Measurements from ENCODE around the gene TTC33.
"Not testable (repeated sequence)": the region's sequence is repeated elsewhere in the genome, so short reads cannot be mapped to it uniquely, and the experiment has no call there.

The TTC33 gene

GRCh38 chr5:40666657-40667056 is 89.1 kb downstream of the TTC33 start:
- H3K4me1 ChIP-seq (ENCODE audit: control insufficient read depth, insufficient read depth, low read length): no peaks in the 10 kb centered on the region
- no peaks in the 10 kb centered on the region for H3K27me3 ChIP-seq (ENCODE audit: control insufficient read depth, insufficient read depth, low read length)
- H3K36me3 ChIP-seq (ENCODE audit: control insufficient read depth, insufficient read depth, low read length): no peaks in the 10 kb centered on the region
- H3K4me3 ChIP-seq (ENCODE audit: low read depth, low read length): no peak overlapping the region
- no peak overlapping the region for H3K27ac ChIP-seq (ENCODE audit: low read depth, low read length)
- no peak overlapping the region for H3K9ac ChIP-seq (ENCODE audit: low read length)
- H3K9me3 ChIP-seq (ENCODE audit: control insufficient read depth, insufficient read depth, low read depth, low read length): no peaks in the 10 kb centered on the region

DNA sequence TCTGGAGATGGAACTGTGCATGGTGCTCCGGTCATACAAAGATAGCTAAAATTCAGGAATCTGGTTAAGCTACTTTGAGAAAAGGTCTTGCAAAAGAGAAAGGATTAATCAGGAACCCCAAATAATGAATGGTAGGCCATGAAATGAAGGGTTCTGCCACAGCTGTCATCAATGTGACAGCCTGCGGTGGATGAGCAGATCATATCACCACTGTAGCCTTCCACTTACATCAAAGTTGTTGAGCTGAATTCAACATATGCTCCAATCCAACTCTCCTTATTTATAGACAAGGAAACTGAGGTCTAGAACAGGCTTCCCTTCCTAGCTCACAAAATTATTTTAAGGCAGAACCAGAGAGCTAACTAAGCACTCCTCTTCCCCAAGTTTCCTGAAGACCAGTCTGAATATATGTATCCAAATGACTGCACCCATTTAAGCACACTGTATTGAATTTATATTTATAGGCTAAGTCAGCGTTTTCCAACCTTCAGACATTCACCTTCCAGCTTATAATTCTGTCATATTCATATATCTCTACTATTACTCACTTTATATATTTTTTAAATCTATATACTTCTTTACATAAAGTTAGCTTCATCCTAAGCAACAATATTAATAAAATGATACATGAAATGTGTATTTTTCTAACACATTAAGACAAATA is 90.0 kb downstream of the TTC33 start:
- Histone ChIP-seq H3K9ac (ENCODE audit: low read length) (no peak overlapping the region), H3K27ac (ENCODE audit: low read depth, low read length) (no peak overlapping the region), H3K4me1 (ENCODE audit: control insufficient read depth, insufficient read depth, low read length) (no peaks in the 10 kb centered on the region), H3K9me3 (ENCODE audit: control insufficient read depth, insufficient read depth, low read depth, low read length) (no peaks in the 10 kb centered on the region), H3K27me3 (ENCODE audit: control insufficient read depth, insufficient read depth, low read length) (no peaks in the 10 kb centered on the region), H3K4me3 (ENCODE audit: low read depth, low read length) (no peak overlapping the region), H3K36me3 (ENCODE audit: control insufficient read depth, insufficient read depth, low read length) (no peaks in the 10 kb centered on the region)

- no peaks in the 10 kb centered on the region for H3K9me3 ChIP-seq (ENCODE audit: control insufficient read depth, insufficient read depth, low read depth, low read length)
- H3K4me1 ChIP-seq (ENCODE audit: control insufficient read depth, insufficient read depth, low read length): no peaks in the 10 kb centered on the region
- no peak overlapping the region for H3K27ac ChIP-seq (ENCODE audit: low read depth, low read length)
- no peaks in the 10 kb centered on the region for H3K27me3 ChIP-seq (ENCODE audit: control insufficient read depth, insufficient read depth, low read length)
- no peaks in the 10 kb centered on the region for H3K36me3 ChIP-seq (ENCODE audit: control insufficient read depth, insufficient read depth, low read length)
- no peak overlapping the region for H3K4me3 ChIP-seq (ENCODE audit: low read depth, low read length)
- no peak overlapping the region for H3K9ac ChIP-seq (ENCODE audit: low read length)
These were observed 95.0 kb downstream of the TTC33 start for GRCh38 chr5:40660751-40661150.

GRCh38 chr5:40656766-40657165 is 99.0 kb downstream of the TTC33 start:
- Histone ChIP-seq H3K9me3 (ENCODE audit: control insufficient read depth, insufficient read depth, low read depth, low read length) (no peaks in the 10 kb centered on the region), H3K27ac (ENCODE audit: low read depth, low read length) (no peak overlapping the region), H3K9ac (ENCODE audit: low read length) (no peak overlapping the region), H3K36me3 (ENCODE audit: control insufficient read depth, insufficient read depth, low read length) (no peaks in the 10 kb centered on the region), H3K4me1 (ENCODE audit: control insufficient read depth, insufficient read depth, low read length) (no peaks in the 10 kb centered on the region), H3K27me3 (ENCODE audit: control insufficient read depth, insufficient read depth, low read length) (no peaks in the 10 kb centered on the region), H3K4me3 (ENCODE audit: low read depth, low read length) (no peak overlapping the region)

DNA sequence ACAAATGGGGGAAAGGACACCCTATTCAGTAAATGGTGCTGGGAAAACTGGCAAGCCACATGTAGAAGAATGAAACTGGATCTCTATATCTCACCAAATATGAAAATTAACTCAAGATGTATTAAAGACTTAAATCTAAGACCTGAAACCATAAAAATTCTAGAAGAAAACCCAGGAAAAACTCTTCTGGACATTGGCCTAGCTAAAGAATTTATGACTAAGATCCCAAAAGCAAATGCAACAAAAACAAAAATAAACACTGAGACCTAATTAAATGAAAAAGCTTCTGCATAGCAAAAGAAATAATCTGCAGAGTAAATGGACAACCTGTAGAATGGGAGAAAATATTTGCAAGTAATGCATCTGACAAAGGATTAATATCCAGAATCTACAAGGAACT is 99.7 kb downstream of the TTC33 start:
- H3K4me1 ChIP-seq (ENCODE audit: control insufficient read depth, insufficient read depth, low read length); H3K9ac ChIP-seq (ENCODE audit: low read length); H3K27ac ChIP-seq (ENCODE audit: low read depth, low read length): not testable (repeated sequence)

DNA sequence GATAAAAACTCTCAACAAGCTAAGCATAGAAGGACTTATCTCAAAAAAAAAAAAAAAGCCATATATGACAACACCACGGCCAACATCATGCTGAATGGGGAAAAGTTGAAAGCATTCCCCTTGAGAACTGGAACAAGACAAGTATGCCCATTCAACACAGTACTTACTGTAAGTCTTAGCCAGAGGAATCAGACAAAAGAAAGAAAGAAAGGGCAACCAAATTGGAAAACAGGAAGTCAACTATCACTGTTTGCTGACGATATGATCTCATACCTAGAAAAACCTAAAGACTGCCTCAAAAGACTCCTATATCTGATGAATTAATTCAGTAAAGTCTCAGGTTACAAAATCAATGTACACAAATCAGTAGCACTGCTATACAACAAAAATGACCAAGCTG is 100.6 kb downstream of the TTC33 start:
- Histone ChIP-seq H3K27ac (ENCODE audit: low read depth, low read length) (no peak overlapping the region), H3K27me3 (ENCODE audit: control insufficient read depth, insufficient read depth, low read length) (no peaks in the 10 kb centered on the region), H3K9me3 (ENCODE audit: control insufficient read depth, insufficient read depth, low read depth, low read length) (no peaks in the 10 kb centered on the region), H3K4me3 (ENCODE audit: low read depth, low read length) (no peak overlapping the region), H3K9ac (ENCODE audit: low read length) (no peak overlapping the region), H3K4me1 (ENCODE audit: control insufficient read depth, insufficient read depth, low read length) (no peaks in the 10 kb centered on the region), H3K36me3 (ENCODE audit: control insufficient read depth, insufficient read depth, low read length) (no peaks in the 10 kb centered on the region)

More for the DNA sequence above, 99.7 kb downstream of the TTC33 start:
- H3K27me3 ChIP-seq (ENCODE audit: control insufficient read depth, insufficient read depth, low read length); H3K9me3 ChIP-seq (ENCODE audit: control insufficient read depth, insufficient read depth, low read depth, low read length); H3K36me3 ChIP-seq (ENCODE audit: control insufficient read depth, insufficient read depth, low read length); H3K4me3 ChIP-seq (ENCODE audit: low read depth, low read length): not testable (repeated sequence)

- Histone ChIP-seq H3K9me3 (ENCODE audit: control insufficient read depth, insufficient read depth, low read depth, low read length) (no peaks in the 10 kb centered on the region), H3K4me1 (ENCODE audit: control insufficient read depth, insufficient read depth, low read length) (no peaks in the 10 kb centered on the region), H3K36me3 (ENCODE audit: control insufficient read depth, insufficient read depth, low read length) (no peaks in the 10 kb centered on the region), H3K27me3 (ENCODE audit: control insufficient read depth, insufficient read depth, low read length) (no peaks in the 10 kb centered on the region), H3K4me3 (ENCODE audit: low read depth, low read length) (no peak overlapping the region), H3K27ac (ENCODE audit: low read depth, low read length) (no peak overlapping the region), H3K9ac (ENCODE audit: low read length) (no peak overlapping the region)
These were observed 101.3 kb downstream of the TTC33 start for GRCh38 chr5:40654377-40654991.

- no peak overlapping the region for H3K9ac ChIP-seq (ENCODE audit: low read length)
- H3K4me3 ChIP-seq (ENCODE audit: low read depth, low read length): no peak overlapping the region
- H3K36me3 ChIP-seq (ENCODE audit: control insufficient read depth, insufficient read depth, low read length): no peaks in the 10 kb centered on the region
- H3K9me3 ChIP-seq (ENCODE audit: control insufficient read depth, insufficient read depth, low read depth, low read length): no peaks in the 10 kb centered on the region
- no peak overlapping the region for H3K27ac ChIP-seq (ENCODE audit: low read depth, low read length)
- H3K27me3 ChIP-seq (ENCODE audit: control insufficient read depth, insufficient read depth, low read length): no peaks in the 10 kb centered on the region
- H3K4me1 ChIP-seq (ENCODE audit: control insufficient read depth, insufficient read depth, low read length): no peaks in the 10 kb centered on the region
These were observed 102.3 kb downstream of the TTC33 start for GRCh38 chr5:40653221-40654022.

GRCh38 chr5:40652441-40653220 is 103.1 kb downstream of the TTC33 start:
- H3K36me3 ChIP-seq (ENCODE audit: control insufficient read depth, insufficient read depth, low read length): no peaks in the 10 kb centered on the region
- no peak overlapping the region for H3K27ac ChIP-seq (ENCODE audit: low read depth, low read length)
- H3K9me3 ChIP-seq (ENCODE audit: control insufficient read depth, insufficient read depth, low read depth, low read length): no peaks in the 10 kb centered on the region
- H3K4me1 ChIP-seq (ENCODE audit: control insufficient read depth, insufficient read depth, low read length): no peaks in the 10 kb centered on the region
- H3K27me3 ChIP-seq (ENCODE audit: control insufficient read depth, insufficient read depth, low read length): no peaks in the 10 kb centered on the region
- no peak overlapping the region for H3K4me3 ChIP-seq (ENCODE audit: low read depth, low read length)
- no peak overlapping the region for H3K9ac ChIP-seq (ENCODE audit: low read length)

DNA sequence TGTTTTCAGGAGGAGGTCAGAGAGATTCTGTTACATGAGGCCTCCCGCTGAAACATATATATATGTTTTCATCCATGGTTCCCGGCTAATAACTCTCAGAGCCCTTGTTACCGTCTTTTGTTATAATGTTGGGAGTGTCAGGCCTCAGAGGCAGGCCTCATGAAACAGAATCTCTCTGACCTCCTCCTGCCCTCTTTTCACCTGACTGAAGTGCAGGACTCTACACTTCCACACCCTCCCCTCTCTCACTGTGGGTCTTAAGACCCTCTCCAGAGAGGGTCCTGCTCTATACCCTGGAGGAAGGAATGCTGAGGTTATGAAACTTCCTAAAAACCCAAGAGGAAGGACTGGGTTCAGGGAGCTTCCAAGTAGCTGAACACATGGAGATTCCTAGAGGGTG is 104.6 kb downstream of the TTC33 start:
- no peaks in the 10 kb centered on the region for H3K9me3 ChIP-seq (ENCODE audit: control insufficient read depth, insufficient read depth, low read depth, low read length)
- H3K36me3 ChIP-seq (ENCODE audit: control insufficient read depth, insufficient read depth, low read length): no peaks in the 10 kb centered on the region
- no peak overlapping the region for H3K9ac ChIP-seq (ENCODE audit: low read length)
- no peaks in the 10 kb centered on the region for H3K27me3 ChIP-seq (ENCODE audit: control insufficient read depth, insufficient read depth, low read length)
- no peak overlapping the region for H3K27ac ChIP-seq (ENCODE audit: low read depth, low read length)
- no peaks in the 10 kb centered on the region for H3K4me1 ChIP-seq (ENCODE audit: control insufficient read depth, insufficient read depth, low read length)
- H3K4me3 ChIP-seq (ENCODE audit: low read depth, low read length): no peak overlapping the region
